Stimulated activated CD8-positive, alpha-beta memory T cell treated with anti-CD3 and anti-CD28 coated beads, Interleukin-2, amount 100 ng/mL, for 1 hour (primary cell): ENCODE data around the gene STAT1.

Source experiments
- DNase-seq, 2 donors: peaks; one replicate each; pipeline ENCODE4 v3.0.0-alpha.2; 2020; ENCODE audit warnings: low read depth in 2 of 2

The STAT1 gene

DNA sequence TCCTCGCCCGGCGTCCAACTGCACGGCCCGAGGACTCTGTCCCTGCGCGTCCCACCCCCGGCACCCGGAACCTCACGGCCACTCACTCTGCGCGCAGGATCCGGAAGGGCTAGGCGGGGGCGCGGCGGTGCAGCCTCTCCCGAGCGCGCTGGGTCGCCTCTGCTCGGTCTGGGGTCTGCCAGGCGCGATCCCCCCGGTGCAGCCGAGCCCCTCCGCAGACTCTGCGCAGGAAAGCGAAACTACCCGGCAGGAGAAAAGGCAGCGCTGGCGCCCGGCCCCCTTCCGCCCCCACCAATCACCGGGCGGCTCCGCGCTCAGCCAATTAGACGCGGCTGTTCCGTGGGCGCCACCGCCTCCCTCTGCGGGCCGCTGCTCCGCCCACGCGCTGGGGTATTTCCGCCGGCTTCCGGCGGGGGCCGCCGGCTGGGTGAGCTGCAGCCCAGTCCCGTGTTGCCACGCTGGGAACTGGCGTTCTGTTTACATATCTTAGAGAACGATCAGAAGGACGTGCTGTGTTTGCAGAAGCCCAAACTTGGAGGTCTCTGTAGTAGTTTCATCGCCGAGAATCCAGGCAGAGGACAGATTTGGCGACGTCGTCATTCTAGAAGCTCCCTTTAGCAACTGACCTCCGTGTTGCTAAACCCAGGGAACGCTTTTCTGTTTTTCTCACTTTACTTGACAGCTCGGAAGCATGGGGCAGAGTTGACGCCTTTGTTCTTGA, at the start of gene STAT1:
Gene STAT1, minus strand, starts transcription at position 240 of the 721 bp plus-strand sequence. CDS start 4,168 bp downstream, outside the sequence.
- peak; percentile 91 to 95 for DNase-seq

DNA sequence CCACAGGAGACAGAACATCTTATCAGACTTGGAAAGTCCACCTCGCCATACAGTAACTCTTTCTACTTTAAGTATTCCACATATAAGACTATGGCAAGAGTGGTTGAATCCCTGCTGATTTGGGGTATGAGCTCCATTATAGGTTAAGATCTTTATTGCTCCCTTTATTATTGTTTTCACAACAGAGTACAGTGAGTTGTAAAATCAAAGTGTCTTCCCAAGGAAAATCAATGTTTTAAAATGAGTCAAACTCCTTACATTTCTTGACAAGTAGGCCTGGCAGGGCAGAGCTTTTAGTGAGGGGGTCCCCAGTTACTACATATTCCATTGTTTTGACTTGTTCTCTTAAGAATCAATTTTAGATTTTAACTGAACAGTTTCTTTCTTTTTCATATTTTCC, 49.6 kb upstream of the STAT1 start:
- DNase-seq = no peak

DNA sequence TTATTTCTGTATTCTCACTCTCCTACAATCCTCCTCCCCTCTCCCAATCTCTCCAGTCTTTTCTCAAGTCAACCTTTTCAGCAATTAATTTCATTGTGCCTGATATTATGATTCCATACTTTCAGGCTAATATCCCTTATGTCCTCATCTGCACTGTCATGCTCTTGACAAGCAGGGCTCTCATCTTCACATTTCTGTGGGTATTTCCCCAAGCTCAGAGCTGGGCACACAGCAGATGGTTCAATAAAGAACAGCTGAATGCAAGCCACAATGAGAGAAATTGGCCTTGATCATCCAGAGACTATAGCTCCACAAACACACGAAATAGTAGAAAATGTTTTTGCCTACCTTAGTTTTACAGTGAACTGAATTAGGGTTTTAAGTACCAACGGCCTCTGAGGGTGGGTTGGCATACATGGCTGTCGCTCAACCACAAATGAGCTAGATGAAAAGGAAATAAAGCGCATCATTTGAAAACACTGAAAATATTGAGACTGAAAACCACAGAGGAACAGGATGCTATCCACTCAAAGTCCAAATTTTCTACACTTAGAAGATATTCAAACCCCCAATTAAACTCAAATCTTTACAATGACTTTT, 47.5 kb upstream of the STAT1 start:
- no peak for DNase-seq

DNA sequence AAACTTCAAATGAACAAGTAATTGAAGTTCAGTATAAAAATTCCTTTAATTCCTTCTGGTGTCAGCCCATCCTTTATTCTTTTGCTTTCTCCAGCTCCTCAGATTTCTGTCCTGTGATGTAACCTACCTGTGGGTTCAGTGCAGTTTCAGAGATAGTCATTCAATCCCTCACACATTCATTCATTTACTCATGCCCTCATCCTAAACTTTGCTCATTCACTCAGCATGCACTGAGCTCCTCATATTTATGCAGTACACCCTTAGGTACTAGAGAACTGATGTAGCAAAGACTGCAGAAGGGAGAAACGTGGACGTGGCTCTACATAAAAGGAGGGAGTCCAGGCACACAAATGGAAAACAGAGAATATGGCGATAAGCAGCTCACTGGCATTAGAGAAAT, 45.3 kb upstream of the STAT1 start:
- no peak for DNase-seq

DNA sequence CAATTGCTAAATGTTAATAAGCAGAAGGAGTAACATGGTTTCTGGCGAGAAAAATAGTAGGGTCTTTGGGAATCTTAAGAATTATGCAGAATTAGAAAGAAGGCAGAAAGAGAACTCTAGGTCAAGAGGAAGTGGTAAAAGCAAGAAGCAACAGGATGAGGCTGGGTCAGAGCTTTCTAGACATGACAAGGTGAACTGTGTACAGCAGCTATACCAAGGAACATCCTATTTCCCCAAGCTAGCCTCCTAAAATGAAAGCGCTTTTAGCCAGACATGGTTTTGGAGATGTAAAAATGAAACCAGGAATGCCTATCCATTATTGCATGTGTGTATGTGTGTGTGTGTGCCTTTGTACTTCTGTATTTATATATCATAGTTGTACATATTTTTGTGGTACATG, 42.3 kb upstream of the STAT1 start:
- no peak for DNase-seq

DNA sequence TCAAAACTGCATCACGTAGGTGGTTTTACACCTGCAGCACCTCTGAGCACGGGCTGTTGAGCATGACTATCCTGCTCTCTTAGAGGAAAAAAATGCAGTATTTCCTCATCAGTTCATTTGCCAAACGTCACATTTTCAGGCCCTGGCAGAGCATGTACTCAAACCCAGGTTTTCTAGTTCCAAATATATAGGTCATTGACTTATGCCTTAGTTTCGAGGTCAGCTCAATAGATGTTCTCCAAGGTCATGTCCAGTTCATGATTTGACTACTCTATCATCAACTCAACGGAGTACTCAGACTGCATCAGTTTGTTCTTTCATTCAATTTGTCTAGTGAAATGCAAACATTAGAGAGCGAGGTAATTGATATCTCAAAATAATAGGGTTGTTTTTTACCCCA, 39.3 kb upstream of the STAT1 start:
- no peak for DNase-seq

DNA sequence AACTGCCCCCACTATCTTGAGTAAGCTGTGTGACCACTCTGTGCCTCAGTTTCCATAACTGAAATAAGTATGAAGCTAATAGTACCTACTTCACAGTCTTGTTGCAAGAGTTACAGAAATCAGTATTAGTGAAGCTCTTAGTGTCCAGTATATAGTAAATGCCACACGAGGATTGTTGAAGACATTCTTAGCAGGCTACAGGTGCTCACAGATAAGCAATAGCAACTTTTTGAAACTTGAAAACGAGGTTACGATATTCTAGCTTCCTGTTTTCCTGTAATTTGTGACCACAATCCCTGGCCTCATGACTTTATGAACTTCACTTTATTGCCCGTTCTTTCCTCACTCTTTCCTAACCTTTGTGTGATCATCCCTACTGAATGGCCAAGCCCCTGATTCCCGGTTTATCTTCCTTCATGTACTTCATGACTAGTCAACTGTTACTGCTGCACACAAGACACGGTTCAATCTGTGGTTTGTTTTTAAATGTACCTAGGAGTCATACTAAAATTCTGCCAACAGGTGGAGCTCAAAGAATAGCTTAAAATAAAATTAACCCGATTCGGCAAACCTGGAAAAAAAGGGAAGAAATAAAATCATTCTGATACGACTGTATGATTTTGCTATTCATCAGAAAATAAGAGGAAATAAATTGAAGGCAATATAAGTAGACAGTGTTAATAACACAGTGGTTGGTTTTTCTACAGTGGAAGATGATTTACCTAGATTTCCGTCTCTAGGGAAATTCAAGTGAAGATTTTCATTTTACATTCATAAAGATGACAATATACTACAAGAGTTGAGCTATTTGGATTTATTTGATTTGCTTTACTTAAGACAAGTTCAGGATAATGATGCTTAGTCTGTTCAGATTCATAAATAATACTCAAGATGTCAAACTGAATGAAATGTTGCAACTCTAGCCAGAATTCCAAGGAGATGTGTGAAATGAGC, 38.1 kb upstream of the STAT1 start:
- no peak for DNase-seq

DNA sequence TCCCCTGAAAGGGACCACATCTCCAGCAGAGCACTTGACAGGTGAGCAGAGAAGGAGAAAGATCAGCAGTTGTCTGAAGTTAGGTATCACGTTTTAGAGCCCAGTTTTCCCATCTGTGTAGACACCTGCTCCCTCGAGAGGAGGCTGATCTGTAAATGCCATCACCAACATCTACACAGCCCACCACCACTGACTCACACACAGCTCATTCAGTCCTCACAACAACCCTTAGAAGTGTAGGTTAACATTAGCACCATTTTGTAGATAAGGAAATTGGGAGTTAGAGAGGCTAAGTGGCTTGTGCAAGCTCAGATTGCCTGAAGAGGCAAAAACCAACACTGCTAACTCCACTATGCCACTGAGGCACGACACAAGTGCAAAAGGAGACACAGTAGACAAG, 37.2 kb upstream of the STAT1 start:
- DNase-seq = no peak

DNA sequence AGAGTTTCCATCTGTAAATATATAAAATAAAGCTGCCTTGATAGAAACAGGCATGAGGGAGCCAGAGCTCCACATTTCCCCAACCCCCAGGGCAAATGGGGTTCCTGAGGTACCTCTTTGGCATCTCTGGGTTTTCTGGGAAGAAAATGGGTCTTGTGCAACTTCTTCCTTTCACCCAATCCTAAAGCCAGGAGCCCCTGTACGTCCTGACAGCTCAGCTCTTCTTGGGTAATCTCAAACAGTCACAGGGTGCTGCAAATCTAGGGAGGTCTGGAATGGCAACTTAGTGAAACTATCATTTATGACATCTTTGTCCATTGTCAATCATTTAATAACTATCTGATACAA, 36.6 kb upstream of the STAT1 start:
- no peak for DNase-seq

DNA sequence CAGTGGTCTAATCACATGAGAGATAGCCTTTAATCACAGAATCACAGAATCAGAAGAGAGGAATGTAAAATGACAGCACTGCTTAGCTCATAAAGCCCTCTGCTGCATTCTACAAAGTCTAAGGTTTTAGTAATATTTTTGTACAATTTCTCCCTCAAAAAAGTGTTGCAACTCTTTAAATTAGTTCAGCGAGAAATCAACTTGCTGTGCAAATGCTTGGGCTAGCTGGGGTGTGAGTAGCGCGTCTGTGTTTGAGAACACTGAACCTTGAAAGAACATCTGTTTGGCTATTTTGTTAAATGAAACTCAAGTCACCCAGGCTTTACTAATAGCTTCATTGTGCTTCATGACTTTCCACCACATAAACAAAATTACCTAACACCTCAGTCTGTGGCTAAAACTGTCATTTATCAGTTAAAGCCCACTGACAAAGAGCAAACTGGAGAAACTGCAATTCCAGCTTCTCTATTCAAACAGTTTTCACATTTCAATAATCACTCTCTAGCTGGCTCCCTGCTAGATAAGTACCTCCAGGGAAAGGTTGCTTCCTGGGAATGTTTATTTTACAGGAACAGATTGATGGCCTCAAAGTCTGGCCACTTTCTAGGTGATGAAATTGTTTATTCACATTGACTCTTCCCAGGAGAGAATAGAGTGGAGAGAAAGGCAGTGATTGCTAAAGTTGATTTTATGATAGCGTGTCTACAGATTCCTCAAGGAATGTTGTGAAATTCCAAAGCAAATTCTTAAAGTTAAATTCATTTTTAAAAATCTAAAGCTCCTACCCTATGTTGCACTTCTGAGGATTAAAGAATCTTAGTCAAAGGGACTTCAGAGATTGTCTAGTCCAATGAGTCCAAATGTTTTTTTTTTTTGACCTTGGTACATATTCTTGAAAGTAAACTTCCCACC, 36.0 kb upstream of the STAT1 start:
- no peak for DNase-seq

DNA sequence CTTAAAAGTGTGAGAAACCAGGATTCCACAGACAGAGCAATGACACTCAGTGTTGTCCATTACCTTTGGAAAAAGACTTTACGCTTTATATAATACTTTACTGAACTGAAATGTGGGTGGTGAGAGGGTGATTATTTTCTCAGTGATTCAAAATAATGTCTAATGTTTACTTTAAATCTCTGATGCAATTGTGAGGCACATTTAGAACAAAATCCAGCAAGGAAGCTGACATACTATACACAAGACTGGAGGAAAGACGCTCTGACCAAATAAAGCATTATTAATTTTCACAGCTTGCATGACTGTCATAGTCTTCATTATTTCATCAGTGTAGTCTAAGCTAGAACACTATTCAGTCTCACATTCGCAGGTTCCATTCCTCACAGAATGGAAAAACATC, 34.1 kb upstream of the STAT1 start:
- DNase-seq = no peak

DNA sequence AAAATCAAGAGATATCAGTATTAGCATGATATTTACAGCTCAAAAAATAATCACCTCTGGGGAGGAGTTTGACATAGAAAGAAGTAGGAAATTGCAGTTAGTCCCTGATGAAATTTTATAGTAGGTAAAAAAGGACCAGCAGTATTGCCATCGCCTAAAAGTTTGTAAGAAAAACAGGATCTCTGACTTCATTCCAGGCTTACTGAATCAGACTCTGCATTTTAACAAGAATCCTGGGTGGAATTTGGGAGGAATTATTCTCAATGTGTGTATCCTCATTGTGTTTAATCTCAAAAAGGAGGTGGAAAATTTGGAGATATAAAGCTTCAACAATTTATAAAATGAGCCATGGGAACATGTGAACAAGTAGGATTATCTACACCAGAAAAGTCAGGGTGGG, 31.2 kb upstream of the STAT1 start:
- DNase-seq = no peak

DNA sequence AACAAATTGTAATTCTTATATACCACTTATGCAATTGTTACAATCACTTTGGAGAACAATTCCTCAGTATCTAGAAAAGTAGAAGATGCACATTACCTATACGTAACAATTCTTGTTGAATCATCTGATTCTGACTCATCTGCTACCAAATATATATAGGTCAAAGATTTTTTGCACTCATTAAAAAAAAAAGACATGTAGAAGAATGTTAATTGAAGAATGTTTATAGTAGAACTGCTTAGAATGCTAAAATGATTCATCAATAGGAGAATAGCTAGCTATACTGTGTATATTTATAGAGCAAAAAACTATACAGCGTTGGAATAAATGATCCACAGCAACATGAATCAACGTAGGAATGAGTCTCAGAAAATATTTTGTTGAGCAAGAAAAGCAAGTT, 29.5 kb upstream of the STAT1 start:
- DNase-seq = no peak

DNA sequence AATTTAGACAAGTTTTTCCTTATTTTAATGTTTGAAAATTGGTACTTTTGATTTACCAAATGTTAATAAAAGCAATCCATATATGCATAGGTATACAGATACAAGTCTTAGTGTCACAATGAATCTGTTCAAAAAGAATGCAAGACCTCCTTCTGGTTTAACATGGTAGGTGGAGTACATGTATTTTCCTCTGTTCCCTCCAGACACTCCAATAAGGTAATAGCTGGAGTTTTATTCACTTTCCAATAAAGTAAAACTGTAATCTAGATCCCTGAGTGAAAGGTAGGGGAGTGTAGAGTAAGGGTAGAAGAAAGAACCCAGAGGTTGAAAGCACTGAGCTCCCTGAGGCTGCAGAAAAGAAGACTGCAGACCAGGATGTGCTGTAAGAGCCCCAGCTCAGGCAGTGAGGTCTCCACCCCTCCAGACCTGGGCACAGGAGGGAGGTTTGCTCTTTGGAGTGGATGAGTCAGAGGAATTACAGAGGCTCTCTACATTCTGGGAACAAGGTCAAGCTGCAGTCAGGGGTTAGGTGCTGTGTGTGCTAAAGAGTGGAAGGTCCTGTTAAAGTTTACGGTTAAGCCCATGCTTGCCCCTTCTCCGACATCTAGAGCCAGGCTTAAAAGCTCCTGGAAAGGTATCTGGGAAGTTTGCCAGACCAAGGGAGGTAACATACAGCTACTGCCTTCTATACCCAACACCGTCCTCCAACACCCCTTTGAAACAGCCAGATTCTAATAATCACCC, 27.6 kb upstream of the STAT1 start:
- no peak for DNase-seq

DNA sequence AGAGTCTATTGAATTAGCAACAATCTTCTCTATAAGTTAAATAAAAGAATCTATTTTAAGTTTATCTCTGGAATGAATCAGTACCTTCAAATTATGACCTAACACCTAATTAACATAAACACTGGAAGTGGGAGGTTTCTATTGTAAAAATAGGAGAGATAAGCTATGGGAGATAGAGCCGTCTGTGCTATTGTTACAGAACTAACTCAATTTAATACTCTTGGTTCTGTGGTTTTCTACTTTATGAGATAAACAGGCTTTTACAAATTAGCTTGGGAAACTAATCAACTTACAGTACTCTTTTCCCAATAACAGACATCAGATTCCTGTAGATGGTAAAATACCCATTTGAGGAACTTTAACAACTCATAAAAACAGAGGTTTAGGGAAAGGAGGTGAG, 25.6 kb upstream of the STAT1 start:
- no peak for DNase-seq

DNA sequence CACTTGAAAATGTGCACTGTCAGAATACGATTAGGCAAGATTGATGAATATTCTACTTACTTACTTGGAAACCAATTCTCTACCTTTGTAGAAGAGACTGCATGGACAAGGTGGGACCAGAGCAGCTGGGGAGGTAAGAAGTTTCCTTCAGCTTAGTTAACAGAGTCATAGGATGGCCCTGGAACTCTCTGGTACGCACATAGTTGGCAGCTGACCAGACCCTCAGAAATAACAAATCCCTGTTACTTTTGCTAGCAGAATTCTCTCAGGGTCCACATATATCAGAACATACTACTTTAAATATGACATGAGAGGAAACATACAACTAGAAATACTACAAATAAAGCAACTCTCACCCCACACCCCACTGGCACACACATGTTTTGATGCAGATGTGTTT, 24.8 kb upstream of the STAT1 start:
- no peak for DNase-seq

DNA sequence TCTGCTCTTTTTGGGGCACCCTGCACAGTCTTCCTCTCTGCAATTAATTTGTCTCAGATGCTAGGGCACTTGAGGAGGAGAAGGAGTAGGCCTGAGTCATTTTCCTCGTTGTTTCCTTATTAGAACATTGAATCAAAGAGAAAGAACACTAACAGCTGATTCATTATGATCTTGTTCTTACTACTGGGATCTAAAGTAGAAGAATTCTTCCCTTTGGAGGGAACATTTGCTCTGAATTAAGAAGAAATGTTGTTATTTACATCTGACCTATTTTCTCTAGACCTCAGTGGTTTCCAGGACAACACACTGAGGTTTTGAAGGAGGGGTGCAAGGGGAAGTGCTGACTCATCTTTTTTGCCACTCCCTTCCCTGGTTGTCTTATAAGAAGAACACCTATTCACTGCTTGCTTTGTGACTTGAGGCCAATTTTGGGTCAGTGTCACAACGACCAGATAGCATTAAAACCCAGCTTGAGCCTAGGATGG, 24.3 kb upstream of the STAT1 start:
- DNase-seq = no peak

DNA sequence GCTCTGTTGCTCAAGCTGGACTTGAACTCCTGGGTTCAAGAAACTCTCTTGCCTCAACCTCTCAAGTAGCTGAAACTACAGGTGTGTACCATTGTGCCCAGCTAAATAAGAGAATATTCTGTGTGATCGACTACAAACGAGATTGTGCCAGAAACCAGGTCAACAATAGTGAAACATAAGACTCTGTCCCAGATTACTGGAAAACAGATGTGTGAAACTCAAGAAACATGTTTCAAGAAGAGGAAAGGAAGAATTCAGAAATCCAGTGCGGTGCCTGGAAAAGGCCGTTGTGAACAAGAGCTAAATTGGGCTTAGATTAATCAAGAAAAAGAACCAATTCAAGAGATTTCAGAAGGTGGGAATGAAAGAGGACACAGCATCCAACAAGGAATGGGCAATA, 23.4 kb upstream of the STAT1 start:
- DNase-seq = no peak

DNA sequence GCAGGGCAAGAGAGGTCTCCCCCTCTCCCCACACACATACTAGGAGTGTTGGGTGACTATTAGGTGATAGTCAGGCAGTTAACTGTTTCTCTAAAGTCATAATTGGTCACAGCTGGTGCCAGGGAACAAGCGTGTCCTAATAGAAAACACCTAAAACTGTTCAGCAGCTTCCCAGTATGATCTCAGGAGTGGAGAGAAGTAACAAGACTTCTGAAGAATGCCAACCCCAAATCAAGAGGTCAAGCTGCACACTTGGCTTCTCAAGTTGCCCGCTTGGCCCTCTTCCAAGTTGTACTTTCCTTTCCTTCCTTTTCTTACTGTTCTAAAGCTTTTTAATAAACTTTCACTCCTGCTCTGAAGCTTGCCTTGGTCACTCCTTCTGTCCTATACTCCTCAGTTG, 22.4 kb upstream of the STAT1 start:
- DNase-seq = no peak

DNA sequence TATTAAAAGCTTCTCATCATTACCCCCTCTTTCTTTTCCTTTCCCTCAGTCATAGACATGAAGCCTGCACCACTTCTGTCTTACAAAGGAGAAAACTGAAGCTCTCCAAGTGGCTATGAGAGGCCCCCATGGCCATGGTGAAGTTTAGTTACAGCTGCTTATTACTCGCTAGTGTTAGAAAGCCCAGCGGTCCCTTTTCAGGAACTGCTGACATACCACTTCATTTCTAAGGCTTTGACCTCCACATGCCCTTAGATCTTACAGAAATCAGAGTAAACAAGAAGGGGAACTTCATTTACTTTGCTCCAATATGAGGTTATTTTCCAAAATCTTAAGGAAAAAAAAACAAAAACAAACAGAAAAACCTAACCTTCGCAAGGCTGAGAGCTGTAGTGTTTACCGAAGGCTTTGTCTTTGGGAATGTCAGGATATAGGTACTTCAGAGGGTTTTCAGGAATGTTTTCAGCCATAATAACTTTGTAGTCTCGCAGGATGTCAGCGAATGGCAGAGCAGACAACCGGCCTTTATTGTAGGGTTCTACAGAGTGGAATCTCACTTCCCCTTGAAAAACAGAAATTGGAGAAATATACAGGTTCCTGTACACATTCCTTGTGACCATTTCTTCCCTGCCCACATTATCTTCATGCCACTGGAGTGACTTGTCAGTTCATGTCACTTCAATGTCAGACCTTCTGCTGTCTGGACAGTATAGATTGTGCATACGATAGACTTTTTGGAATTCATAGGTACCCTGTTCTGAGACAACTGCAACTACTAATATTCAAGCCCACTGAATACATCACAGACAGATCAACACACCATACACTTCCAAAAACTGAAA, 18.8 kb upstream of the STAT1 start:
- DNase-seq = no peak
